ENCODE results near the gene ERG. TPM values are rescaled to one million over a fixed set of nuclear protein-coding genes. Genes with fewer than 3 reads are reported as not detected.

ERG gene
- total and polyA plus RNA-seq, 12 donors = 9.5 to 30.5 (median 16.0) TPM

- no peak overlapping the region for H3K4me3 ChIP-seq
- no peaks in the 10 kb centered on the region for H3K9me3 ChIP-seq
- H3K27ac ChIP-seq = no peak overlapping the region
- DNase-seq (no peak), ATAC-seq (no peak)
- H3K4me1 ChIP-seq = peaks cover 0 to 24% (median 0%) of the 10 kb centered on the region in 9 donors
- WGBS, 2 donors = 80 to 86% methylated on average over 5 of the region's 5 CpGs
- TF ChIP-seq CTCF (IDR thresholded peaks at IDR 0.05) = no peak
- H3K36me3 ChIP-seq = peaks cover 0 to 52% (median 0%) of the 10 kb centered on the region in 9 donors
- intact Hi-C loops (cut with DNase I) = loop anchor here in 1 of 10 donors (10.0 kb wide), 1 partner anchor 115 kb away; no protein-coding TSS in a partner anchor
- no peaks in the 10 kb centered on the region for H3K27me3 ChIP-seq
Observed at GRCh38 chr21:38389896-38390295, 108.4 kb downstream of the ERG start.

GRCh38 chr21:38389354-38389676 is 109.0 kb downstream of the ERG start:
- ATAC-seq (no peak), DNase-seq (no peak)
- WGBS, 2 donors = 67 to 75% methylated on average over 2 of the region's 2 CpGs
- H3K9me3 ChIP-seq = no peaks in the 10 kb centered on the region
- peaks cover 0 to 52% (median 0%) of the 10 kb centered on the region in 9 donors for H3K36me3 ChIP-seq
- H3K27me3 ChIP-seq = no peaks in the 10 kb centered on the region
- H3K27ac ChIP-seq = no peak overlapping the region
- intact Hi-C loops (cut with DNase I) = loop anchor here in 1 of 10 donors (10.0 kb wide), 1 partner anchor 115 kb away; no protein-coding TSS in a partner anchor
- H3K4me3 ChIP-seq = no peak overlapping the region
- peaks cover 0 to 29% (median 0%) of the 10 kb centered on the region in 9 donors for H3K4me1 ChIP-seq
- TF ChIP-seq CTCF (IDR thresholded peaks at IDR 0.05) = no peak

GRCh38 chr21:38388647-38389353 is 109.5 kb downstream of the ERG start:
- no peaks in the 10 kb centered on the region for H3K27me3 ChIP-seq
- H3K4me1 ChIP-seq = peaks cover 0 to 34% (median 0%) of the 10 kb centered on the region in 9 donors
- no peak for DNase-seq
- H3K36me3 ChIP-seq = peaks cover 0 to 52% (median 0%) of the 10 kb centered on the region in 9 donors
- ATAC-seq = no peak
- 66 to 80% methylated on average over 5 of the region's 5 CpGs for WGBS, 2 donors
- intact Hi-C loops (cut with DNase I) = loop anchor here in 1 of 10 donors (10.0 kb wide), 1 partner anchor 116 kb away; no protein-coding TSS in a partner anchor
- H3K9me3 ChIP-seq = no peaks in the 10 kb centered on the region
- H3K4me3 ChIP-seq = no peak overlapping the region
- no peak for TF ChIP-seq CTCF (IDR thresholded peaks at IDR 0.05)
- H3K27ac ChIP-seq = peak overlapping the region in 1 of 10 donors; percentile 13

GRCh38 chr21:38388203-38388602 is 110.1 kb downstream of the ERG start:
- 61 to 68% methylated on average over 1 of the region's 1 CpG for WGBS, 2 donors
- no peaks in the 10 kb centered on the region for H3K9me3 ChIP-seq

More at GRCh38 chr21:38388203-38388602, 110.1 kb downstream of the ERG start:
- Histone ChIP-seq H3K4me3 (no peak overlapping the region), H3K27ac (no peak overlapping the region), H3K27me3 (no peaks in the 10 kb centered on the region), H3K36me3 (peaks cover 0 to 54% (median 0%) of the 10 kb centered on the region in 9 donors), H3K4me1 (peaks cover 0 to 36% (median 0%) of the 10 kb centered on the region in 9 donors)
- no peak for TF ChIP-seq CTCF (IDR thresholded peaks at IDR 0.05)
- DNase-seq = no peak
- ATAC-seq = no peak
- intact Hi-C loops (cut with DNase I) = loop anchor here in 1 of 10 donors (10.0 kb wide), 1 partner anchor 117 kb away; no protein-coding TSS in a partner anchor

All from heart right ventricle (tissue), 16 donors.